HG02852 (cell line): Measurements from ENCODE around the gene PPP4R1.

Experiments used
- ATAC-seq: cut with Tn5 transposase; IDR thresholded peaks from one replicate; pipeline ENCODE4 v1.9.1; 2021; ENCODE audit warnings: mild to moderate bottlenecking, moderate library complexity; ENCODE audit not compliant: unreplicated experiment

PPP4R1 gene

DNA sequence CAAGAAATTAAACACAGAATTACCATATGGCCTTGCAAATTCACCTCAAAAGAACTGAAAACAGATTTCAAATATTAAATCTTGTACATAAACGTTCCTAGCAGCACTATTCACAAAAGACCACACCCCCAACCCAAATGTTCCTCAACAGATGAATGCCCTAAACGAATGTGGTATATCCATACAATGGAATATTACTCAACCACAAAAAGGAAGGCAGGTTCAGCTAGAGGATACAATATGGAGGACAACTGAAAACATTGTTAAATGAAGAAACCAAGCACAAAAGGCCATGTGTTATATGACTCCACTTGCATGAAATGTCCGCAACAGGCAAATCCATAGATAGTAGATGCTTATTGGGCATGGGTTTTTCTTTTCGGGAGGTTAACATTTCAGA is 61.7 kb downstream of the PPP4R1 start:
- no peak for ATAC-seq

GRCh38 chr18:9552191-9552590 is 62.2 kb downstream of the PPP4R1 start:
- ATAC-seq = no peak

GRCh38 chr18:9550429-9550828 is 63.9 kb downstream of the PPP4R1 start:
- ATAC-seq = no peak

DNA sequence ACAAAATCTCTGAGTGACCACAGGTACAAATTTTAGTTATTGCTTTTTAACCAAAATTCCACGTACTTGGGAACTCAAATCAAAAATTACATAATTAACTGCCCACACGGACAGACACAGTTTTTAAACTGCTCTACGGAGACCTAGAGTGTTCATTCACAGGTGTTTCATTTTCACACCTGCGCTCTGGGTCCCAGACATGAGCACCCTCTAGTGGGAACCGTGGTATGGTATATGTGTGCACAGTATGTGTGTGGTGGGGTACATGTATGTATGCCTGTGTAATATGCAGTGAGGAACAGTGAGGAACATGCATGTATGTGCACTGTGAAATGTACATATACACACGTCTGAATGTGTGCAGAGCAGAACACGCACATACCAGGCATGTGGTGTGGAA is 65.0 kb downstream of the PPP4R1 start:
- ATAC-seq = no peak

- ATAC-seq = no peak
Measured at GRCh38 chr18:9547782-9548181, 66.6 kb downstream of the PPP4R1 start.

DNA sequence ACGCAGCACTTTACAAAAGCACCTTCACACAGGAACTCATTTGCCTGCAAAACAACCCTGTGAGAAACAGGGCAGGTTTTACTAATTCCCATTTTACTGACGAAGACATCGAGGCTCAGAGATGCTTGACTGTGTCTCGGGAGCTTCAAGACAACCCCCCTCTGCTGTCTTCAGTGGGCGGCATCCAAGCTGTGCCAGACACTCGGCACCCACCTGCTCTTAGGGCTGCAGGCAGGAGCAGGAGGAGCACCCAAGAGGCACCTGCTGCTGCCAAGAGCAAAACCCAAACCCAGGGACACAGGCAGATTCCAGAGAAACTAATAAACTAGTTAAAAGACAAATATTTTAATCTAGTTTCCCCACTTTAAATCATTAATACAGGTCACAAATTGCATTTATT is 67.9 kb downstream of the PPP4R1 start:
- no peak for ATAC-seq

- no peak for ATAC-seq
Measured at GRCh38 chr18:9545029-9545428, 69.3 kb downstream of the PPP4R1 start.

DNA sequence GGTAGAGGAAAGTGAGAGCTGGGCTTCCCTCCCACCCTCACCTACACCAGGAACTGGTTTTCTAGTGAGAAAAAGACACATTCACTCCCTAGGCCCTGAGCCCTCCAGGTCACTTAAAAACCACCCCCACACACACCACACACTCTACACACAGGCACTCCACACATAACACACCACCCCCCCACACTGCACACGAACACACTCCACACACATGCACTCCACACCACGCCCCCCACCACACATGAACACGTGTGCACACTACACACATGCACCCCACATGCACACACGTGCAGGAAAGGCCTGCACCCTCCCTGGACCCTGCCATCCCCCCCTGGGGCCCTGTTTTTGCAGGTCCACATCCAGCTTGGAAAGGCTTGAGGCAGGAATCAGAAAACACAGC is 71.4 kb downstream of the PPP4R1 start:
- ATAC-seq = no peak

- no peak for ATAC-seq
Measured at GRCh38 chr18:9539938-9540337, 74.4 kb downstream of the PPP4R1 start.

DNA sequence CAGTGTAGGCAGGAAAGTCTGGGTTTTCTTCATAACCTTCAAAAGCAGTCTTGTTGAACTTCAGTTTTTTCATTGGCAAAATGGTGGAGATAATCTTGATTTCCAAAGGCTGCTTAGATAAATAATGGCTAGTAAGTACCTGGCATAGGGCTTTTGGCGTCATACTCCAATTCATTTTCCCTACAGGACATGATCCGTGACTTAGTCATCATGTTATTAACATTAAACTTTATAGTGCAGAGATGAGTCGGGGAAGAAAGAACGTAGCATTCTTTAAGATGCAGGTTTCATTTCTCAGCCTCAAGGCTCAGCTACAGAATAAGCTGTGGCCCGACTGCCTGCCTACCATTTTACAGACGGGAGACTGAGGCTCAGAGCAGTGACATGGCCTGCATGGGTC is 75.1 kb downstream of the PPP4R1 start:
- ATAC-seq = no peak

GRCh38 chr18:9537677-9538076 is 76.7 kb downstream of the PPP4R1 start:
- no peak for ATAC-seq

- ATAC-seq = no peak
Measured at GRCh38 chr18:9536354-9537152, 77.8 kb downstream of the PPP4R1 start.

DNA sequence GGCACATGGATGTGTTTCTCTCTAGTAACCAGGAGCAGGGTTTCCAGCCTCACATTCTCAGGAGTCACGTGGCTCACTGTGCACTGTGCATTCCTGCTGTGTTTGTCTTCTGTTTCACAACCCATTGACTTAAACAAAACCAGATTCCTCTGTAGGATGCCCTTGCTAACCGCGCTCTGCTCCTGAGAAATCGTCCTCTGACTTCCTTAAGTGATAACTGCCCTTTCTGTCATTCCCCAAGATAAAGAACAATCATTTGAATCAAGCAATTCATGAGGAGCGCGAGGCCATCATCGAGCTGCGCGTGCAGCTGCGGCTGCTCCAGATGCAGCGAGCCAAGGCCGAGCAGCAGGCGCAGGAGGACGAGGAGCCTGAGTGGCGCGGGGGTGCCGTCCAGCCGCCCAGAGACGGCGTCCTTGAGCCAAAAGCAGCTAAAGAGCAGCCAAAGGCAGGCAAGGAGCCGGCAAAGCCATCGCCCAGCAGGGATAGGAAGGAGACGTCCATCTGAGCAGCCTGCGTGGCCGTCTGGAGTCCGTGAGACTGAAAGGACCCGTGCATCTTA is 78.8 kb downstream of the PPP4R1 start:
- no peak for ATAC-seq

DNA sequence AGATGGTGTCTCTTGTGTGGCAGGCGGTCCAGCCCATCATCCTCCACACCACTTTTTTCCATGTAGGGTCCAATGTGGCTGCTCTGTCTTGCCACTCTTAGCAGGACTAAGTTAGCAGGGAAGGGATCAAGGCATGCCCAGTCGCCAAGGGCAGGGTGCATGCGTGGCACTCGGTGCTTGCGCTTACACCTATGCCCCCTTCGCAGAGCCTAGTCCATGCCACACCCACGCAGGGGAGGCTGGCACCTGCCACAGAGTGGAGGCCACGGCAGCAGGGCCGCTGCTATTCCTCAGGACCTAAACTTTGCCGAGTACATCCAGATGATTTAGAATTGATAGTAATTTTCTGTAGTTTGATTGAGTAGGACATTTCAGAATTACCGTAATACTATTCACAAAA is 79.5 kb downstream of the PPP4R1 start:
- ATAC-seq = no peak

GRCh38 chr18:9531791-9532410 is 82.5 kb downstream of the PPP4R1 start:
- ATAC-seq = no peak

DNA sequence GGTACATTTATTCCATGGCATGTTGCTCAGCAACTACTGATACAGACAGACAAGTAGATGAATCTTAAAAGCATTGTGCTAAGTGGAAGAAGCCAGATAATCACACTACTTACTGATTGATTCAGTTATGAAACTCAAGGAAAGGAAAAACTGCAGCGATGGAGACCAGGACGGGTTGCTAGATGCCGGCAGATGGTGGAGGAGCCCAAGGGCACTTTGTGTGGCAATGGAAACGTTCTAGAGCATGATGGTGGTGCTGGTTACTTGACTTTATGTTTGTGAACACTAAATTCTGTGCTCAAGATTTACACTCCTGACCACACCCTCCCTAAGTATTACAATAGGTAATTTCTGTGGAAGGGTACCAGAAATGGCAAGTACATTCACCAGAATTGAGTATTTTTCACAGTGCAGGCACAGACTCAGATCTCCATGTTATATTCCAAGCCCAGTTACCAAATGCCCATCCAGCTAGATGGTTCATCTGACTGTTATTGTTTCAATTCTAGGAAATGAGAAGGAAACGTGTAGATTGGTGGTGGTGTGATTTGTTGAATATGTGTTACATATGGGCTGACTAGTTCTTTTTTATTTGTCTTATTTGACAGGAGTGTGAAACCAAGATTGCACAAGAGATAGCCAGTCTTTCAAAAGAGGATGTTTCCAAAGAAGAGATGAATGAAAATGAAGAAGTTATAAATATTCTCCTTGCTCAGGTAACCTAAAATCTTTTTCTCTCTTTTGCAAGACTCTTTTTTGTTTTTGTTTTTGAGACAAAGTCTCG is 83.9 kb downstream of the PPP4R1 start:
- ATAC-seq = no peak

GRCh38 chr18:9526458-9526857 is 87.9 kb downstream of the PPP4R1 start:
- no peak for ATAC-seq

DNA sequence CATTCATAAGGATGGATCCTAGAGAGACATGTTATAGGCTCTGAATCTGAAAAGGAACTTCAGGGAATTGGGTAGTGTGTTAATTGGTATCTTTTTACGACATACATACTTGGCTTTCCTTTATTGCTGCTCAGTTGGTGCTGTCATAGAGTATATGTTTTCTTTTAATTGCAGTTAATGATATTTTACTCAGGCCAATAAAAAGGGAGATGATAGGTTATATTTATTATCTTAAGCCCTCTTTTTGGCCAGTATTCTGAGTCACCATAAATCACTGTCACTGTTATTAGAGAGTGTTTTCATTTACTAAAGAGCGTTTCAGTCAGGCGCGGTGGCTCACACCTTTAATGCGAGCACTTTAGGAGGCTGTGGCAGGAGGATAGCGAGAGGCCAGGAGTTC is 91.4 kb downstream of the PPP4R1 start:
- no peak for ATAC-seq

DNA sequence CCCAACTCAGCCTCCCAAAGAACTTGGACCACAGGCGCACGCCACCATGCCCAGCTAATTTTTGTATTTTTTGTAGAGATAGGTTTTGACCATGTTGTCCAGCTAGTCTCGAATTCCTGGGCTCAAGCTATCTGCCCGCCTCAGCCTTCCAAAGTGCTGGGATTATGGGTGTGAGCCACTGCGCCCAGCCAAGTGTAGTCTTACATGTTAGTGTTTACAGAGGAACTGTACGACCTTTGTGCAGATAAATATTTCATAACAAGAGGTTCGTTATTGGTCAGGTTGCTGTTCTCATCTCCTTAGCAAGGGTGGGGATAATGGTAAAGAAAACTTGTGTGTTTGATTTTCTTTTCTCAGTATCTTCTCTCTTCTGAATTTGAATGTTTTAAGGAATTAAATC is 92.6 kb downstream of the PPP4R1 start:
- ATAC-seq = no peak

DNA sequence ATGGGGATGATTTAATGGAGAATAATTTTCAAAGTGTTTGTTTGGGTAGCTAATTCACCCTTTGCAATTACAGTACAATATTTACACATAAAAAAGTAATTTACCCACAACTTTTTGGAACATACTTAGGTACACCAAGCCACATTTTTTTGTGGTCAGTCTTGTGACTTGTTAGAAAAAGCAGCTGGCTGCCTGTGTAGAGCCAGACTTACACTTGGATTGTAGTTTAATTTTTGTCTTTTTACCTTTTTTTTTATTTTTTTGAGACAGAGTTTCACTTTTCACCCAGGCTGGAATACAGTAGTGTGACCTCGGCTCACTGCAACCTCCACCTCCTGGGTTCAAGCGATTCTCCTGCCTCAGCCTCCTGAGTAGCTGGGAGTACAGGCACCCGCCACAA is 93.7 kb downstream of the PPP4R1 start:
- no peak for ATAC-seq

- no peak for ATAC-seq
Measured at GRCh38 chr18:9519399-9519798, 95.0 kb downstream of the PPP4R1 start.

- ATAC-seq = no peak
Measured at GRCh38 chr18:9517869-9518268, 96.5 kb downstream of the PPP4R1 start.
